Mucosa of descending colon (tissue), 3 donors: ENCODE results near the gene ODC1. TPM values are rescaled to one million over a fixed set of nuclear protein-coding genes. Genes with fewer than 3 reads are reported as not detected.

Source experiments
- ATAC-seq: fragments of 200-7000 bp; cut with Tn5 transposase; one replicate; pipeline ENCODE4 v1.9.1; 2020; ENCODE audit warnings: mild to moderate bottlenecking, moderate library complexity
- DNase-seq, 3 donors: peaks; one replicate each; pipeline ENCODE4 v3.0.0-alpha.2; 2020
- H3K36me3 ChIP-seq: fragments of 200-600 bp; one replicate; pipeline ENCODE4 v1.8.0; 2021; ENCODE audit warnings: low read depth, mild to moderate bottlenecking
- H3K4me1 ChIP-seq: fragments of 200-600 bp; one replicate; pipeline ENCODE4 v1.8.0; 2021; ENCODE audit warnings: low read depth, mild to moderate bottlenecking
- H3K4me3 ChIP-seq: fragments of 200-600 bp; one replicate; pipeline ENCODE4 v1.8.0; 2021; ENCODE audit warnings: mild to moderate bottlenecking
- H3K9me3 ChIP-seq: fragments of 200-600 bp; one replicate; pipeline ENCODE4 v1.8.0; 2021; ENCODE audit warnings: mild to moderate bottlenecking
- CTCF ChIP-seq: fragments of 200-600 bp; IDR thresholded peaks from one replicate; pipeline ENCODE4 v1.8.0; 2022; ENCODE audit warnings: antibody characterized with exemption, mild to moderate bottlenecking
- intact Hi-C, 2 donors: fragments of 100-400 bp; cut with DNase I in 1 of 2; cut with micrococcal nuclease in 1 of 2; formaldehyde crosslinking; loops; one replicate each; pipeline versions ENCODE4 v1.11.0 to v1.11.1; 2022; cut with DNase I, micrococcal nuclease
- total RNA-seq, 3 donors: library from RNA; stranded (reverse); fragmentation: NEBNext Ultra II Directional in 2 of 3; extraction: Animal tissue kit (Norgen Biotek cat#: 25700) in 2 of 3; gene quantifications; one replicate each; pipeline versions ENCODE4 v1.2.1 to v1.2.4, GENCODE V29; 2021 to 2023
- donor health status: DM: no; HTN: no; CAD: no; lungs with moderate emphysema.
- donor health status: DM: no; HTN: no; CAD: no.
- donor health status: DM: no; HTN: yes; CAD: no.

Gene ODC1
- total RNA-seq, 3 donors from 2014 or later: 32.2 to 60.2 (median 35.7) TPM

- peaks cover 34% of the 10 kb centered on the region for H3K4me1 ChIP-seq
- H3K4me3 ChIP-seq: no peak overlapping the region
- H3K9me3 ChIP-seq: no peaks in the 10 kb centered on the region
- intact Hi-C loops: no loop called here
- no peaks in the 10 kb centered on the region for H3K36me3 ChIP-seq
- no peak for ATAC-seq
- TF ChIP-seq CTCF: no peak
- no peak for DNase-seq
Observed at GRCh38 chr2:10405448-10405847, 42.7 kb downstream of the ODC1 start.

GRCh38 chr2:10404324-10405143 is 43.6 kb downstream of the ODC1 start:
- no peak overlapping the region for H3K4me3 ChIP-seq
- no peak for DNase-seq
- H3K36me3 ChIP-seq: no peaks in the 10 kb centered on the region
- H3K9me3 ChIP-seq: no peaks in the 10 kb centered on the region
- intact Hi-C loops: no loop called here
- H3K4me1 ChIP-seq: peaks cover 37% of the 10 kb centered on the region
- no peak for ATAC-seq
- TF ChIP-seq CTCF: no peak

- peaks cover 23% of the 10 kb centered on the region for H3K4me1 ChIP-seq
Observed at GRCh38 chr2:10402653-10403215, 45.4 kb downstream of the ODC1 start.

GRCh38 chr2:10402062-10402585 is 46.0 kb downstream of the ODC1 start:
- DNase-seq (no peak), ATAC-seq (peak; percentile 25)
- no peak for TF ChIP-seq CTCF
- Histone ChIP-seq H3K4me1 (peaks cover 19% of the 10 kb centered on the region), H3K9me3 (no peaks in the 10 kb centered on the region), H3K36me3 (no peaks in the 10 kb centered on the region), H3K4me3 (no peak overlapping the region)
- intact Hi-C loops: no loop called here

More at GRCh38 chr2:10402653-10403215, 45.4 kb downstream of the ODC1 start:
- intact Hi-C loops: no loop called here
- ATAC-seq (no peak), DNase-seq (no peak)
- H3K9me3 ChIP-seq: no peaks in the 10 kb centered on the region
- H3K4me3 ChIP-seq: no peak overlapping the region
- no peak for TF ChIP-seq CTCF
- no peaks in the 10 kb centered on the region for H3K36me3 ChIP-seq

GRCh38 chr2:10400978-10401951 is 46.9 kb downstream of the ODC1 start:
- Histone ChIP-seq H3K9me3 (no peaks in the 10 kb centered on the region), H3K4me3 (no peak overlapping the region), H3K4me1 (peaks cover 18% of the 10 kb centered on the region), H3K36me3 (no peaks in the 10 kb centered on the region)
- intact Hi-C loops: no loop called here
- DNase-seq (peak in 1 of 3 donors; percentile 61), ATAC-seq (peak; percentile 35)
- no peak for TF ChIP-seq CTCF
